Cardiac fibroblast (primary cell): ENCODE data around the gene NDUFV1.
"Not testable (repeated sequence)": the region's sequence is repeated elsewhere in the genome, so short reads cannot be mapped to it uniquely, and the experiment has no call there.

Source experiments
- DNase-seq, 2 donors: peaks; one replicate each; pipeline versions ENCODE4 v3.0.0 to v3.0.0-alpha.2; 2010; ENCODE audit warnings: low read depth in 2 of 2
- H3K4me3 ChIP-seq, 2 donors: replicated peaks in 1 of 2; 1 replicate in 1 of 2; 2 replicates in 1 of 2; pipeline ENCODE4 v1.5.1; 2011; ENCODE audit warnings: low read depth in 2 of 2, low read length in 2 of 2, mild to moderate bottlenecking in 2 of 2, moderate library complexity in 1 of 2
- CTCF ChIP-seq: IDR thresholded peaks from one replicate; pipeline ENCODE4 v1.5.1; 2011; ENCODE audit warnings: low read depth, mild to moderate bottlenecking, low read length, inconsistent platforms

The NDUFV1 gene

GRCh38 chr11:67586568-67587250, 20.0 kb upstream of the NDUFV1 start:
- no peak overlapping the region for H3K4me3 ChIP-seq

DNA sequence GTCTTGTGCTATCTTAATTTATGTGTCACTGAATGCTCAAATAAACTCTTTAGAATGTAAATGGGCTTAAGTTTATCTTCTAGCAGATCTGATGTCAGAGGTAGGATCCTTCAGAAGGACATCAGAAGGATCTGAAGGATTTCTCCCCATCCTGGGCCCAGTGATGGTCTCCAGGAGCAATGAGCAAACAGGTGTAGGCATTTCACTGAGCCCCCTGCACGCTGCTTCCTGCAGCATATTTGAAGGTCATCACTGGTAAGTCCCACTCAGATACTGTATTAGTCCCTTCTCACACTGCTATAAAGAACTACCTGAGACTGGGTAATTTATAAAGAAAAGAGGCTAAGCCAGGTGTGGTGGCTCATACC, 18.6 kb upstream of the NDUFV1 start:
- no peak overlapping the region for H3K4me3 ChIP-seq
- no peak for DNase-seq
- no peak for TF ChIP-seq CTCF

More at GRCh38 chr11:67586568-67587250, 20.0 kb upstream of the NDUFV1 start:
- DNase-seq: no peak
- TF ChIP-seq CTCF: no peak

DNA sequence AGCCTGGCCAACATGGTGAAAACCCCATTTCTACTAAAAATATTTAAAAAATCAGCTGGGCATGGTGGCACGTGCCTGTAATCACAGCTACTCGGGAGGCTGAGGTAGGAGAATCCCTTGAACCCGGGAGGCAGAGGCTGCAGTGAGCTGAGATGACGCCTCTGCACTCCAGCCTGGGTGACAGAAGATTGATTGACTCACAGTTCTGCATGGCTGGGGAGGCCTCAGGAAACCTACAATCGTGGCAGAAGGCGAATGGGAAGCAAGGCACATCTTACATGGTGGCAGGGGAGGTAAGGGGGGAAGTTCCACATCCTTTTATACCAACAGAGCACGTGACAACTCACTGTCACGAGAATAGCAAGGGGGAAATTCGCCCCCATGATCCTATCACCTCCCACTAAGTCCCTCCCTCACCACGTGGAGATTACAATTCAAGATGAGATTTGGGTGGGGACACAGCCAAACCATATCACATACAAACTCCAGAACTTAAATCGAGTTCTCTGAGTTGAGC, 17.8 kb upstream of the NDUFV1 start:
- not testable (repeated sequence) for H3K4me3 ChIP-seq, DNase-seq

GRCh38 chr11:67592880-67593564, 13.7 kb upstream of the NDUFV1 start:
- no peak for TF ChIP-seq CTCF
- H3K4me3 ChIP-seq: no peak overlapping the region
- DNase-seq: no peak

- no peak for TF ChIP-seq CTCF
- no peak for DNase-seq
- no peak overlapping the region for H3K4me3 ChIP-seq
Measured at GRCh38 chr11:67593565-67593905, 13.2 kb upstream of the NDUFV1 start.

DNA sequence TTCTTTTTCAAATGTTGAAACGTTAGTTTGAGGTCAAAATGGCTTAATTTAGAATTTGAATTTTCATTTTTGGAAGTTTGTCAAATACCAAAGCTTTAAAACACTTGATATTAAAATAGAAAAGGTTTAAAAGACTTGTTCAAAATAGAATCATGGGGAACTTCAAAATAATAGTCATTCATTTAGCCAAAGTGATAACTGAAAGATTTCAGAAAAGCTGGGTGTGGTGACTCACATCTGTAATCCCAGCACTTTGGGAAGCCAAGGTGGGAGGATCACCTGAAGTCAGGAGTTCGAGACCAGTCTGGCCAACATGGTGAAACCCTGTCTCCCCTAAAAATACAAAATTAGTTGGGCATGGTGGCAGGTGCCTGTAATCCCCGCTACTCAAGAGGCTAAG, 12.3 kb upstream of the NDUFV1 start:
- no peak for DNase-seq
- H3K4me3 ChIP-seq: no peak overlapping the region
- TF ChIP-seq CTCF: no peak

DNA sequence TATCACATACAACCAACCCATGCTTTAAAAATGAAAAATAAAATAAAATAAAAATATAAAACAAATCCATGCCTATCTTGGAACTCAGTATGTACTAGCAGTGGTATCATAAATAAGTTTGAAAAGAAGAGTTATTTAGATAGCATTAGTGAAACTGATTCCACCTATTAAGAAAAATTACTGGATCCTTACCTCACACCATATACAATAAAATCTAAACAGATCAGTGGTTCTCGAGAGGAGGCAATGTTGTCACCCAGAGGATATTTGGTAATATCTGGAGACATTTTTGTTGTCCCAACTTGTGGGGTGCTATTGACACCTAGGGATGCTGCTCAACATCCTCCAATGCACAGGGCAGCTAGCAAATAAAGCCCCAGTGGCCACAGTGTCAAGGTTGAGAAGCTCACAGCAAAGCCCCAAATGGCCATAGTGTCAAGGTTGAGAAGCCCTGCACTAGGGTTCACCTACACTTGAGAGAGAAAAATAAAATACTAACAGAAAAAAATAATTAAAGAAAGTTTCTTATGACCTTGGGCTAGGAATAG, 9.9 kb upstream of the NDUFV1 start:
- no peak for DNase-seq
- TF ChIP-seq CTCF: no peak
- H3K4me3 ChIP-seq: no peak overlapping the region

- DNase-seq: not testable (repeated sequence)
Measured at GRCh38 chr11:67597458-67597857, 9.3 kb upstream of the NDUFV1 start.

DNA sequence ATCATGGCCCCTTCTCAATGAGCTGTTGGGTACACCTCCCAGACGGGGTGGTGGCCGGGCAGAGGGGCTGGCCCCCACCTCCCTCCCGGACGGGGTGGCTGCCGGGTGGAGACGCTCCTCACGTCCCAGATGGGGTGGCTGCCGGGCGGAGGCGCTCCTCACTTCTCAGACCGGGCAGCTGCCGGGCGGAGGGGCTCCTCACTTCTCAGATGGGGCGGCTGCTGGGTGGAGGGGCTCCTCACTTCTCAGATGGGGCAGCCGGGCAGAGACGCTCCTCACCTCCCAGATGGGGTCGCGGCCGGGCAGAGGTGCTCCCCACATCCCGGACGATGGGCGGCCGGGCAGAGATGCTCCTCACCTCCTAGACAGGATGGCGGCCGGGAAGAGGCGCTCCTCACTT, 8.8 kb upstream of the NDUFV1 start:
- DNase-seq, H3K4me3 ChIP-seq: not testable (repeated sequence)

More at GRCh38 chr11:67597458-67597857, 9.3 kb upstream of the NDUFV1 start:
- not testable (repeated sequence) for H3K4me3 ChIP-seq
